ENCODE data around the gene ARHGAP21.

Gene ARHGAP21

DNA sequence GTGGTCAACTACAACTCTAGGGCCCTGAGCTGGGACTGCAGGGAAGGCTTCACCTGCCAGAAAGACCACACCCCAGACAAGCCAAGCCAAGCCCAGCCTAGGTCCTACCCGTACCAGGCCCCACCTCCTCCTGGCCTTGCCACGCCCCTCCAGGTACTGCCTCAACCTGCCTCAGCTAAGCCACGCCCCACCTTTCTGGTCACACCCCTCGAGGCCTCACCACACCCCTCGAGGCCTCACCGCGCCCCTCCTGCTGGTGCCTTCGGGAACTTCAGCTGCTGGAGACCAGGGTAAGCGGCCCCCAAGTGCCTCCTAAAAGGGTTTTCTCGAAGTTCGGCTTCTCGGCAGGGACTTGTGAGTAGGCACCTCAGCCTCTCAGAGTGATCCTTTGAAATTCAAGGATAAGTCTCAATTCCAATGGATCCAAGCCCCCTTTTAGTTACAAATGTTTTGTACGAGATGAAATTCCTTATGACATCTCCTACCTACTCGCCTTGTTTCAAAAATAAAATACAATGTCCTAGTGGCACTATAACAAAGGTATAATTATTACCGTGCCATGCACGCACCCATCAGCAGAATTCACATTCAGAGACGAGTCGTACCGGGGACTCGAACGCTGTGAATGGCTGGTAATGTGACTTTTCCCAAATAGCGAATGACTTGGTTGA, 171.2 kb downstream of the ARHGAP21 start:
- Histone ChIP-seq H3F3A (ENCODE audit: insufficient read depth, low read length) (no peaks in the 10 kb centered on the region), H3K4me3 (ENCODE audit: low read length) (no peak overlapping the region), H4K20me1 (ENCODE audit: insufficient read depth, low read length) (no peaks in the 10 kb centered on the region), H2AFZ (ENCODE audit: low read length) (no peak overlapping the region), H3K9me3 (replicated peaks; ENCODE audit: insufficient read depth, low read length) (no peaks in the 10 kb centered on the region), H3K79me2 (ENCODE audit: low read length) (no peaks in the 10 kb centered on the region), H3K9ac (ENCODE audit: low read length) (no peak overlapping the region), H3K9me2 (replicated peaks; ENCODE audit: insufficient read depth, low read length) (no peaks in the 10 kb centered on the region), H3K27ac (ENCODE audit: low read length) (no peak overlapping the region), H3K36me3 (replicated peaks; ENCODE audit: insufficient read depth, low read length) (no peaks in the 10 kb centered on the region), H3K27me3 (replicated peaks; ENCODE audit: insufficient read depth, low read length) (no peaks in the 10 kb centered on the region), H3K4me1 (ENCODE audit: low read length) (no peaks in the 10 kb centered on the region), H3K4me2 (ENCODE audit: low read depth, low read length) (no peak overlapping the region)
- TF ChIP-seq EZH2phosphoT487 (IDR thresholded peaks at IDR 0.05; ENCODE audit: low read length) (no peak), EZH2 (optimal IDR thresholded peaks at IDR 0.05; ENCODE audit: low read depth, low read length) (no peak)
- TF ChIP-seq, protein P1, sequence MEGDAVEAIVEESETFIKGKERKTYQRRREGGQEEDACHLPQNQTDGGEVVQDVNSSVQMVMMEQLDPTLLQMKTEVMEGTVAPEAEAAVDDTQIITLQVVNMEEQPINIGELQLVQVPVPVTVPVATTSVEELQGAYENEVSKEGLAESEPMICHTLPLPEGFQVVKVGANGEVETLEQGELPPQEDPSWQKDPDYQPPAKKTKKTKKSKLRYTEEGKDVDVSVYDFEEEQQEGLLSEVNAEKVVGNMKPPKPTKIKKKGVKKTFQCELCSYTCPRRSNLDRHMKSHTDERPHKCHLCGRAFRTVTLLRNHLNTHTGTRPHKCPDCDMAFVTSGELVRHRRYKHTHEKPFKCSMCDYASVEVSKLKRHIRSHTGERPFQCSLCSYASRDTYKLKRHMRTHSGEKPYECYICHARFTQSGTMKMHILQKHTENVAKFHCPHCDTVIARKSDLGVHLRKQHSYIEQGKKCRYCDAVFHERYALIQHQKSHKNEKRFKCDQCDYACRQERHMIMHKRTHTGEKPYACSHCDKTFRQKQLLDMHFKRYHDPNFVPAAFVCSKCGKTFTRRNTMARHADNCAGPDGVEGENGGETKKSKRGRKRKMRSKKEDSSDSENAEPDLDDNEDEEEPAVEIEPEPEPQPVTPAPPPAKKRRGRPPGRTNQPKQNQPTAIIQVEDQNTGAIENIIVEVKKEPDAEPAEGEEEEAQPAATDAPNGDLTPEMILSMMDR (IDR thresholded peaks at IDR 0.05; ENCODE audit: low read length): peak; percentile 57
- peak; percentile 68 for DNase-seq

DNA sequence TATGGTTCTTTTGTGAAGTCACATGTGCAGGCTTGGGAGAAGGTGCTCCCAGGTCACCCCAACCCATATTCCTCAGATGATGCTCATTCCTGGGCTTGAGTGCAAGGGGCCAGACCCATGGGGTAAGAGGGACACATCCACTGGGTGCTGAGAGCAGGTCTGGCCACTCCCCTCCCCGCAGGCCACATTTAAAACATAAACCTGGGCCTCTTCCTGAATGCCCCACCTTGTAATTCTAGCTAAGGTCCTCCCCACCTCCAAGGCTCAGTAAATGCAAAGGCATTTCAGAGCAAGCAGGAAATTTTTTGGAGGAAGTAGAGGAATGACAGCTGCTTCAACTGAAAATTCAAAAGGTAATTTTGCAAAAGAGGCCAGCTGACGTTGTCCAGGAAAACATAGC, 172.5 kb downstream of the ARHGAP21 start:
- no peaks in the 10 kb centered on the region for H3F3A ChIP-seq (ENCODE audit: insufficient read depth, low read length)
- DNase-seq: no peak
- no peaks in the 10 kb centered on the region for H3K79me2 ChIP-seq (ENCODE audit: low read length)
- no peak overlapping the region for H3K4me2 ChIP-seq (ENCODE audit: low read depth, low read length)
- H3K9me3 ChIP-seq (replicated peaks; ENCODE audit: insufficient read depth, low read length): no peaks in the 10 kb centered on the region
- H3K27ac ChIP-seq (ENCODE audit: low read length): no peak overlapping the region
- TF ChIP-seq EZH2 (optimal IDR thresholded peaks at IDR 0.05; ENCODE audit: low read depth, low read length) (no peak), EZH2phosphoT487 (IDR thresholded peaks at IDR 0.05; ENCODE audit: low read length) (no peak)
- TF ChIP-seq, protein P1 (IDR thresholded peaks at IDR 0.05; ENCODE audit: low read length): no peak
- H2AFZ ChIP-seq (ENCODE audit: low read length): no peak overlapping the region
- no peak overlapping the region for H3K4me3 ChIP-seq (ENCODE audit: low read length)
- H3K9ac ChIP-seq (ENCODE audit: low read length): no peak overlapping the region
- no peaks in the 10 kb centered on the region for H3K9me2 ChIP-seq (replicated peaks; ENCODE audit: insufficient read depth, low read length)
- no peaks in the 10 kb centered on the region for H3K27me3 ChIP-seq (replicated peaks; ENCODE audit: insufficient read depth, low read length)
- H4K20me1 ChIP-seq (ENCODE audit: insufficient read depth, low read length): no peaks in the 10 kb centered on the region
- no peaks in the 10 kb centered on the region for H3K4me1 ChIP-seq (ENCODE audit: low read length)
- H3K36me3 ChIP-seq (replicated peaks; ENCODE audit: insufficient read depth, low read length): no peaks in the 10 kb centered on the region

DNA sequence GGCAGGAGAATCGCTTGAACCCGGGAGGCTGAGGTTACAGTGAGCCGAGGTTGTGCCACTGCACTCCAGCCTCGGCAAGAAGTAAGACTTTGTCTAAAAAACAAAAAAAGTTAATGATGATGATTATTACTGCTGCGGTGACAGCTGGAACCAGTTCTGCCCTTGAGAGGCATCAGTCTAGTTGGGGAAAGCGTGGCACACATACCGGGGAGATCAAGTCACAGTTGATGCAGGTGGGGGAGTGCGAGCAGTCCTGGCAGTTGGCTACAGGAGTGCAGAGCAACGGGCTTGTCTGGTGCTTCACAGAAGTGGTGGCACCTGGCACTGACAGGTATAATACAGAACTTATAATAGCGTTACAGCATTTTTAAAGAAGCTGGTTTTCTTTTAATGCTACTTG, 173.0 kb downstream of the ARHGAP21 start:
- Histone ChIP-seq H3K36me3 (replicated peaks; ENCODE audit: insufficient read depth, low read length) (no peaks in the 10 kb centered on the region), H3K4me3 (ENCODE audit: low read length) (no peak overlapping the region), H4K20me1 (ENCODE audit: insufficient read depth, low read length) (no peaks in the 10 kb centered on the region), H3K79me2 (ENCODE audit: low read length) (no peaks in the 10 kb centered on the region), H3K27ac (ENCODE audit: low read length) (no peak overlapping the region), H3K27me3 (replicated peaks; ENCODE audit: insufficient read depth, low read length) (no peaks in the 10 kb centered on the region), H3K9me3 (replicated peaks; ENCODE audit: insufficient read depth, low read length) (no peaks in the 10 kb centered on the region), H3K4me2 (ENCODE audit: low read depth, low read length) (no peak overlapping the region), H3K9me2 (replicated peaks; ENCODE audit: insufficient read depth, low read length) (no peaks in the 10 kb centered on the region), H3K9ac (ENCODE audit: low read length) (no peak overlapping the region), H3F3A (ENCODE audit: insufficient read depth, low read length) (no peaks in the 10 kb centered on the region), H2AFZ (ENCODE audit: low read length) (no peak overlapping the region), H3K4me1 (ENCODE audit: low read length) (no peaks in the 10 kb centered on the region)
- no peak for TF ChIP-seq EZH2 (optimal IDR thresholded peaks at IDR 0.05; ENCODE audit: low read depth, low read length)
- TF ChIP-seq, protein P1 (IDR thresholded peaks at IDR 0.05; ENCODE audit: low read length): no peak
- TF ChIP-seq EZH2phosphoT487 (IDR thresholded peaks at IDR 0.05; ENCODE audit: low read length): no peak
- DNase-seq: no peak

Data from MM.1S (cell line).